Spinal cord (tissue), 10 donors: ENCODE results near the gene BBX. TPM values are rescaled to one million over a fixed set of nuclear protein-coding genes. Genes with fewer than 3 reads are reported as not detected.

Experiments
- DNase-seq, 6 donors: peaks; one replicate each; pipeline versions ENCODE4 v3.0.0 to v3.0.0-alpha.2; 2013 to 2015; ENCODE audit warnings: low spot score in 6 of 6, low read depth in 4 of 6
- H3K27ac ChIP-seq: one replicate; pipeline ENCODE4 v1.5.1; 2013; ENCODE audit warnings: low read depth, low read length, control low read depth
- H3K27me3 ChIP-seq: one replicate; pipeline ENCODE4 v1.6.1; 2013; ENCODE audit warnings: low read length; ENCODE audit not compliant: control insufficient read depth, insufficient read depth
- H3K36me3 ChIP-seq: one replicate; pipeline ENCODE4 v1.6.1; 2013; ENCODE audit warnings: low read length; ENCODE audit not compliant: control insufficient read depth, insufficient read depth
- H3K4me1 ChIP-seq: one replicate; pipeline ENCODE4 v1.6.1; 2013; ENCODE audit warnings: low read length; ENCODE audit not compliant: control insufficient read depth, insufficient read depth
- H3K4me3 ChIP-seq: one replicate; pipeline ENCODE4 v1.5.1; 2013; ENCODE audit warnings: low read depth, low read length, control low read depth
- H3K9me3 ChIP-seq: one replicate; pipeline ENCODE4 v1.6.1; 2013; ENCODE audit warnings: low read length; ENCODE audit not compliant: control insufficient read depth, insufficient read depth
- WGBS: methylation state at CpG from one replicate; pipeline ENCODE4 v1.1.5; 2013; ENCODE audit warnings: missing lambda C conversion rate; ENCODE audit not compliant: insufficient coverage; 5-methylcytosine and 5-hydroxymethylcytosine counted together
- polyA plus RNA-seq, 2 donors: library from polyadenylated mRNA; unstranded; fragments of 120-200 nt; gene quantifications; one replicate each; pipeline ENCODE4 v1.2.1, GENCODE V29; 2013; ENCODE audit not compliant: insufficient read length in 2 of 2
- total RNA-seq, 2 donors: library from RNA; depleted of rRNA in 1 of 2; stranded (reverse); fragments of 120-200 nt in 1 of 2; fragments of >200 nt in 1 of 2; gene quantifications; one replicate each; pipeline versions ENCODE4 v1.2.3 to v1.2.4, GENCODE V29; 2013 to 2014
- donor health status: healthy.

BBX gene
- total and polyA plus RNA-seq, 4 donors = 20.6 to 72.0 (median 49.1) TPM

- no peak overlapping the region for H3K27ac ChIP-seq
- no peak for DNase-seq
- H3K9me3 ChIP-seq = peaks cover 6% of the 10 kb centered on the region
- WGBS = 90% methylated on average over 1 of the region's 1 CpG
- H3K4me3 ChIP-seq = no peak overlapping the region
- H3K4me1 ChIP-seq = no peaks in the 10 kb centered on the region
- no peaks in the 10 kb centered on the region for H3K36me3 ChIP-seq
- H3K27me3 ChIP-seq = no peaks in the 10 kb centered on the region
These were observed 89.2 kb downstream of the BBX start for GRCh38 chr3:107611775-107612469.

GRCh38 chr3:107612664-107613084 lies 89.9 kb downstream of the BBX start:
- DNase-seq = no peak

GRCh38 chr3:107619549-107619948 lies 96.8 kb downstream of the BBX start:
- H3K4me3 ChIP-seq = no peak overlapping the region
- H3K36me3 ChIP-seq = no peaks in the 10 kb centered on the region
- no peak overlapping the region for H3K27ac ChIP-seq
- no peaks in the 10 kb centered on the region for H3K9me3 ChIP-seq
- H3K27me3 ChIP-seq = no peaks in the 10 kb centered on the region
- WGBS = no CpG with 5 or more reads among the region's 2 CpGs
- no peak for DNase-seq
- H3K4me1 ChIP-seq = no peaks in the 10 kb centered on the region

More at GRCh38 chr3:107612664-107613084, 89.9 kb downstream of the BBX start:
- Histone ChIP-seq H3K27ac (no peak overlapping the region), H3K9me3 (peaks cover 6% of the 10 kb centered on the region), H3K36me3 (no peaks in the 10 kb centered on the region), H3K27me3 (no peaks in the 10 kb centered on the region), H3K4me3 (no peak overlapping the region), H3K4me1 (no peaks in the 10 kb centered on the region)
- 100% methylated on average over 2 of the region's 2 CpGs for WGBS

GRCh38 chr3:107620534-107620933 lies 97.8 kb downstream of the BBX start:
- Histone ChIP-seq H3K27ac (no peak overlapping the region), H3K9me3 (no peaks in the 10 kb centered on the region), H3K36me3 (no peaks in the 10 kb centered on the region), H3K4me3 (no peak overlapping the region), H3K27me3 (no peaks in the 10 kb centered on the region), H3K4me1 (no peaks in the 10 kb centered on the region)
- no peak for DNase-seq
- 100% methylated on average over 1 of the region's 3 CpGs for WGBS

- Histone ChIP-seq H3K4me3 (no peak overlapping the region), H3K9me3 (no peaks in the 10 kb centered on the region), H3K36me3 (no peaks in the 10 kb centered on the region), H3K27ac (no peak overlapping the region), H3K27me3 (no peaks in the 10 kb centered on the region), H3K4me1 (no peaks in the 10 kb centered on the region)
- no CpG with 5 or more reads among the region's 3 CpGs for WGBS
- DNase-seq = no peak
These were observed 98.7 kb downstream of the BBX start for GRCh38 chr3:107621465-107621864.

- no peaks in the 10 kb centered on the region for H3K36me3 ChIP-seq
- H3K27me3 ChIP-seq = no peaks in the 10 kb centered on the region
- H3K4me3 ChIP-seq = no peak overlapping the region
- no peaks in the 10 kb centered on the region for H3K9me3 ChIP-seq
- DNase-seq = no peak
- no peak overlapping the region for H3K27ac ChIP-seq
- H3K4me1 ChIP-seq = no peaks in the 10 kb centered on the region
These were observed 105.3 kb downstream of the BBX start for GRCh38 chr3:107627962-107628542.

- no peaks in the 10 kb centered on the region for H3K4me1 ChIP-seq
- H3K4me3 ChIP-seq = no peak overlapping the region
- WGBS = no CpG with 5 or more reads among the region's 4 CpGs
- no peaks in the 10 kb centered on the region for H3K27me3 ChIP-seq
- no peaks in the 10 kb centered on the region for H3K36me3 ChIP-seq
- no peak for DNase-seq
- H3K27ac ChIP-seq = no peak overlapping the region
- H3K9me3 ChIP-seq = no peaks in the 10 kb centered on the region
These were observed 106.8 kb downstream of the BBX start for GRCh38 chr3:107629566-107629965.

- Histone ChIP-seq H3K27me3 (no peaks in the 10 kb centered on the region), H3K27ac (no peak overlapping the region), H3K4me3 (no peak overlapping the region), H3K36me3 (no peaks in the 10 kb centered on the region), H3K9me3 (no peaks in the 10 kb centered on the region), H3K4me1 (no peaks in the 10 kb centered on the region)
- DNase-seq = no peak
These were observed 108.0 kb downstream of the BBX start for GRCh38 chr3:107630779-107631178.

- no peak overlapping the region for H3K4me3 ChIP-seq
- no CpG with 5 or more reads among the region's 2 CpGs for WGBS
- no peak overlapping the region for H3K27ac ChIP-seq
- H3K9me3 ChIP-seq = no peaks in the 10 kb centered on the region
- no peak for DNase-seq
- no peaks in the 10 kb centered on the region for H3K27me3 ChIP-seq
- H3K4me1 ChIP-seq = no peaks in the 10 kb centered on the region
- H3K36me3 ChIP-seq = no peaks in the 10 kb centered on the region
These were observed 109.8 kb downstream of the BBX start for GRCh38 chr3:107632576-107632975.

- Histone ChIP-seq H3K27me3 (no peaks in the 10 kb centered on the region), H3K36me3 (no peaks in the 10 kb centered on the region), H3K9me3 (no peaks in the 10 kb centered on the region), H3K4me3 (no peak overlapping the region), H3K27ac (no peak overlapping the region), H3K4me1 (no peaks in the 10 kb centered on the region)
- no CpG with 5 or more reads among the region's 3 CpGs for WGBS
- no peak for DNase-seq
These were observed 110.8 kb downstream of the BBX start for GRCh38 chr3:107633327-107634098.
